Smooth muscle cell (in vitro differentiated cells): Measurements from ENCODE around the gene B9D2. TPM values are rescaled to one million over a fixed set of nuclear protein-coding genes. Genes with fewer than 3 reads are reported as not detected.
"Not testable (repeated sequence)": the region's sequence is repeated elsewhere in the genome, so short reads cannot be mapped to it uniquely, and the experiment has no call there.

Experiments
- DNase-seq: peaks from one replicate; lab custom pipeline; 2025; ENCODE audit not compliant: unreplicated experiment; lab: John Stamatoyannopoulos, UW
- H2AFZ ChIP-seq: fragments of 200-600 bp; sonication (generic); 2 replicates; pipeline ENCODE4 v1.6.0; 2016; ENCODE audit warnings: antibody characterized with exemption, low read depth, mild to moderate bottlenecking
- H3F3A ChIP-seq: fragments of 200-600 bp; sonication (generic); 2 replicates; pipeline ENCODE4 v1.6.0; 2017; ENCODE audit warnings: antibody characterized with exemption, low read depth
- H3K27ac ChIP-seq: fragments of 200-600 bp; sonication (generic); 2 replicates; pipeline ENCODE4 v1.5.1; 2016; ENCODE audit warnings: low read depth, mild to moderate bottlenecking
- H3K27me3 ChIP-seq: fragments of 200-600 bp; sonication (generic); 2 replicates; pipeline ENCODE4 v1.6.1; 2016; ENCODE audit warnings: low read depth, mild to moderate bottlenecking
- H3K36me3 ChIP-seq: fragments of 200-600 bp; sonication (generic); 2 replicates; pipeline ENCODE4 v1.5.1; 2016; ENCODE audit warnings: low read depth
- H3K4me1 ChIP-seq: fragments of 200-600 bp; sonication (generic); 2 replicates; pipeline ENCODE4 v1.5.1; 2016; ENCODE audit warnings: low read depth
- H3K4me2 ChIP-seq: fragments of 200-600 bp; sonication (generic); 2 replicates; pipeline ENCODE4 v1.6.0; 2016; ENCODE audit warnings: mild to moderate bottlenecking
- H3K4me3 ChIP-seq: fragments of 200-600 bp; sonication (generic); 2 replicates; pipeline ENCODE4 v1.5.1; 2016; ENCODE audit warnings: mild to moderate bottlenecking
- H3K79me2 ChIP-seq: fragments of 200-600 bp; sonication (generic); 2 replicates; pipeline ENCODE4 v1.6.0; 2016; ENCODE audit warnings: low read depth, mild to moderate bottlenecking
- H3K9ac ChIP-seq: fragments of 200-600 bp; sonication (generic); 2 replicates; pipeline ENCODE4 v1.6.0; 2016; ENCODE audit warnings: low read depth
- H3K9me3 ChIP-seq: fragments of 200-600 bp; sonication (generic); replicated peaks from 2 replicates; pipeline ENCODE4 v1.5.1; 2016; ENCODE audit warnings: low read depth
- H4K20me1 ChIP-seq: fragments of 200-600 bp; sonication (generic); 2 replicates; pipeline ENCODE4 v1.6.0; 2016; ENCODE audit warnings: low read depth
- CTCF ChIP-seq: fragments of 200-600 bp; sonication (generic); IDR thresholded peaks from 2 replicates; pipeline ENCODE4 v1.5.1; 2017; ENCODE audit warnings: borderline replicate concordance, mild to moderate bottlenecking, antibody characterized with exemption; ENCODE audit not compliant: insufficient read depth, poor library complexity, severe bottlenecking
- WGBS: methylation state at CpG from one replicate; pipeline ENCODE4 v1.1.7; 2016; ENCODE audit warnings: low lambda C conversion rate; 5-methylcytosine and 5-hydroxymethylcytosine counted together
- polyA plus RNA-seq: library from polyadenylated mRNA; unstranded; fragments of >200 nt; fragmentation: Nextera tagmentation; extraction: Ambion mirVana; gene quantifications from 2 replicates; pipeline ENCODE4 v1.2.1, GENCODE V29; 2016
- total RNA-seq: library from RNA; depleted of rRNA; stranded (reverse); fragments of >200 nt; gene quantifications from 2 replicates; pipeline ENCODE4 v1.2.3, GENCODE V29; 2014

The B9D2 gene
- total and polyA plus RNA-seq, 2 experiments from 2014 or later: 1.6 to 12.2 TPM

GRCh38 chr19:41371541-41371940, 7.6 kb upstream of the B9D2 start:
- Histone ChIP-seq H3K27me3 (no peaks in the 10 kb centered on the region), H4K20me1 (no peaks in the 10 kb centered on the region), H2AFZ (no peak overlapping the region), H3F3A (peaks cover 3% of the 10 kb centered on the region), H3K9me3 (no peaks in the 10 kb centered on the region), H3K4me1 (no peaks in the 10 kb centered on the region), H3K27ac (no peak overlapping the region), H3K4me3 (no peak overlapping the region), H3K79me2 (peaks cover 36% of the 10 kb centered on the region), H3K4me2 (no peak overlapping the region), H3K9ac (no peak overlapping the region), H3K36me3 (no peaks in the 10 kb centered on the region)
- no peak for TF ChIP-seq CTCF
- WGBS: 96% methylated on average over 8 of the region's 8 CpGs
- no peak for DNase-seq

GRCh38 chr19:41371119-41371518, 7.2 kb upstream of the B9D2 start:
- H3K4me3 ChIP-seq, H3K27ac ChIP-seq, H3K36me3 ChIP-seq, H4K20me1 ChIP-seq, H3K27me3 ChIP-seq, H3K9me3 ChIP-seq, H3K9ac ChIP-seq, DNase-seq, H3K4me1 ChIP-seq, H3K4me2 ChIP-seq, H3F3A ChIP-seq, H2AFZ ChIP-seq: not testable (repeated sequence)
- H3K79me2 ChIP-seq: peaks cover 40% of the 10 kb centered on the region
- WGBS: 98% methylated on average over 5 of the region's 5 CpGs

- TF ChIP-seq CTCF: no peak
- Histone ChIP-seq H4K20me1 (no peaks in the 10 kb centered on the region), H3K4me1 (peaks cover 2% of the 10 kb centered on the region), H3K9ac (no peak overlapping the region), H3K9me3 (no peaks in the 10 kb centered on the region), H3K79me2 (peaks cover 52% of the 10 kb centered on the region), H3K36me3 (no peaks in the 10 kb centered on the region), H3F3A (peaks cover 3% of the 10 kb centered on the region), H3K27ac (no peak overlapping the region), H3K4me2 (no peak overlapping the region), H3K4me3 (no peak overlapping the region), H3K27me3 (no peaks in the 10 kb centered on the region), H2AFZ (no peak overlapping the region)
- 100% methylated on average over 2 of the region's 2 CpGs for WGBS
- no peak for DNase-seq
Observed at GRCh38 chr19:41369769-41370168, 5.8 kb upstream of the B9D2 start.

- Histone ChIP-seq H3F3A (peaks cover 3% of the 10 kb centered on the region), H3K4me1 (peaks cover 5% of the 10 kb centered on the region), H3K79me2 (peaks cover 52% of the 10 kb centered on the region), H3K27me3 (no peaks in the 10 kb centered on the region), H3K4me3 (no peak overlapping the region), H3K9ac (no peak overlapping the region), H3K36me3 (no peaks in the 10 kb centered on the region), H3K27ac (peak overlapping the region; percentile 84), H3K4me2 (peak overlapping the region; percentile 7), H2AFZ (no peak overlapping the region), H3K9me3 (no peaks in the 10 kb centered on the region), H4K20me1 (no peaks in the 10 kb centered on the region)
- DNase-seq: no peak
- TF ChIP-seq CTCF: no peak
- 17% methylated on average over 6 of the region's 6 CpGs for WGBS
Observed at GRCh38 chr19:41367848-41368301, 3.9 kb upstream of the B9D2 start.
